GM12878 (cell line): Measurements from ENCODE around the gene SHANK1.

Source experiments
- BCL11A ChIP-seq: IDR thresholded peaks from 2 replicates; pipeline ENCODE4 v1.6.1; 2011; ENCODE audit warnings: low read depth, low read length
- POLR2A ChIP-seq: IDR thresholded peaks from 2 replicates; pipeline ENCODE4 v1.6.1; 2011; ENCODE audit warnings: low read depth, mild to moderate bottlenecking, low read length
- RAD51 ChIP-seq: fragments of 450-650 bp; IDR thresholded peaks from 2 replicates; pipeline ENCODE4 v1.6.1; 2016; ENCODE audit warnings: moderate library complexity, mild to moderate bottlenecking, inconsistent platforms
- TAF1 ChIP-seq: IDR thresholded peaks from 2 replicates; pipeline ENCODE4 v1.6.1; 2011; ENCODE audit warnings: mild to moderate bottlenecking, low read depth, low read length, borderline replicate concordance
- TF ChIP-seq, protein P1 (sequence below), 3 experiments: IDR thresholded peaks in 2 of 3; conservative IDR thresholded peaks in 1 of 3; 2 replicates each; pipeline ENCODE4 v1.5.1; 2011; ENCODE audit warnings: low read depth in 3 of 3, low read length in 3 of 3, mild to moderate bottlenecking in 3 of 3, control low read depth in 2 of 3, moderate library complexity in 2 of 3, inconsistent platforms in 1 of 3, mixed read lengths in 1 of 3; ENCODE audit not compliant: control insufficient read depth in 2 of 3, insufficient read depth in 1 of 3; ENCODE audit errors: extremely low read depth in 1 of 3

DNA sequence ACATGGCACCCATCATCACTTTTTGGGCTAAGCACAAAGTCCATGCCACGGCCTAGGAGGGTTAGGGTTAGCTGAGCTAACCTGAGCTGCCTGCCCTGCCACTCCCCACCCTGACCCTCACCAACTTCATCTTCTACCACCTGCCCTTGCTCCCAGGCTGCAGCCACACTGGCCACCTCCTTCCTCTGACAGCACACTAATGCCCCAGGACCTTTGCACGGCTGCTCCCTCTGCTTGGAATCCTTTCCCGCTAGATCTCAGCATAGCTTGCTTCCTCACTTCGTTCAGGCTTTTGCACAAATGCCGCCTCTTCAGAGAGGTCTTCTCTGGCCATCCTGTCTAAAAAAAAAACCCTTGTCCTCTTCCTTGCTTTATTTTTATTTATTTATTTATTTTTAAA is 13.2 kb downstream of the SHANK1 start:
- TF ChIP-seq BCL11A (no peak), POLR2A (no peak), RAD51 (no peak), TAF1 (no peak)
- TF ChIP-seq, protein P1, sequence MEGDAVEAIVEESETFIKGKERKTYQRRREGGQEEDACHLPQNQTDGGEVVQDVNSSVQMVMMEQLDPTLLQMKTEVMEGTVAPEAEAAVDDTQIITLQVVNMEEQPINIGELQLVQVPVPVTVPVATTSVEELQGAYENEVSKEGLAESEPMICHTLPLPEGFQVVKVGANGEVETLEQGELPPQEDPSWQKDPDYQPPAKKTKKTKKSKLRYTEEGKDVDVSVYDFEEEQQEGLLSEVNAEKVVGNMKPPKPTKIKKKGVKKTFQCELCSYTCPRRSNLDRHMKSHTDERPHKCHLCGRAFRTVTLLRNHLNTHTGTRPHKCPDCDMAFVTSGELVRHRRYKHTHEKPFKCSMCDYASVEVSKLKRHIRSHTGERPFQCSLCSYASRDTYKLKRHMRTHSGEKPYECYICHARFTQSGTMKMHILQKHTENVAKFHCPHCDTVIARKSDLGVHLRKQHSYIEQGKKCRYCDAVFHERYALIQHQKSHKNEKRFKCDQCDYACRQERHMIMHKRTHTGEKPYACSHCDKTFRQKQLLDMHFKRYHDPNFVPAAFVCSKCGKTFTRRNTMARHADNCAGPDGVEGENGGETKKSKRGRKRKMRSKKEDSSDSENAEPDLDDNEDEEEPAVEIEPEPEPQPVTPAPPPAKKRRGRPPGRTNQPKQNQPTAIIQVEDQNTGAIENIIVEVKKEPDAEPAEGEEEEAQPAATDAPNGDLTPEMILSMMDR (IDR thresholded peaks at IDR 0.05 in 2 of 3, conservative IDR thresholded peaks at IDR 0.05 in 1 of 3; ENCODE audit: control insufficient read depth in 2 of 3, extremely low read depth in 1 of 3, insufficient read depth in 1 of 3, low read depth in 3 of 3, low read length in 3 of 3): no peak
